K562 (cell line): ENCODE results near the gene SIMC1. TPM values are rescaled to one million over a fixed set of nuclear protein-coding genes. Genes with fewer than 3 reads are reported as not detected.

ENCODE experiments used
- ATAC-seq: fragments of 200-7000 bp; cut with Tn5 transposase; 3 replicates; pipeline ENCODE4 v1.9.1; 2020; ENCODE audit warnings: moderate library complexity
- BruUV-seq: library from RNA; stranded (reverse); fragments of 400-500 nt; replicated peaks from 2 replicates; lab custom pipeline; 2021; lab: Mats Ljungman, UMichigan
- CTCF ChIA-PET: fragments of 300-600 bp; formaldehyde crosslinking; extraction: SDS; loops from one replicate; lab custom pipeline; 2021; ENCODE audit warnings: low intra/inter-chr PET ratio; lab: Yijun Ruan, JAX
- POLR2A ChIA-PET: fragments of 300-600, 350-650 bp; sonication (Branson Sonifier 250); formaldehyde crosslinking; extraction: SDS; loops from one replicate; lab custom pipeline; 2021; ENCODE audit warnings: antibody characterized with exemption, inconsistent platforms; lab: Yijun Ruan, JAX
- DNase-seq, 4 experiments: peaks; one replicate each; pipeline versions ENCODE4 v3.0.0 to v3.0.0-alpha.2; 2011 to 2018; ENCODE audit warnings: low spot score in 3 of 4, mixed read lengths in 3 of 4; ENCODE audit errors: extremely low read depth in 1 of 4
- FAIRE-seq: peaks from 2 replicates; lab custom pipeline; 2011; peaks lifted over from hg19 to GRCh38; lab: Jason Lieb, UNC
- H2AFZ ChIP-seq: 2 replicates; pipeline ENCODE4 v1.6.0; 2011; ENCODE audit warnings: low read depth, low read length, control low read depth, inconsistent platforms
- H3K27ac ChIP-seq: fragments of 200-600 bp; 3 replicates; pipeline ENCODE4 v1.8.0; 2011; ENCODE audit warnings: low read depth, mild to moderate bottlenecking, control low read depth, inconsistent platforms, low read length, moderate library complexity, mixed read lengths; ENCODE audit errors: extremely low read depth
- H3K27me3 ChIP-seq, 2 experiments: fragments of 300-600 bp in 1 of 2; 2 replicates in 1 of 2; 3 replicates in 1 of 2; pipeline versions ENCODE4 v1.6.0 to v1.8.0; 2011; ENCODE audit warnings: inconsistent platforms in 2 of 2, low read length in 2 of 2, mild to moderate bottlenecking in 1 of 2, mixed read lengths in 1 of 2, moderate library complexity in 1 of 2; ENCODE audit not compliant: control insufficient read depth in 2 of 2, insufficient read depth in 2 of 2
- H3K36me3 ChIP-seq: fragments of 300-600 bp; 3 replicates; pipeline ENCODE4 v1.8.0; 2011; ENCODE audit warnings: mild to moderate bottlenecking, low read length, inconsistent platforms; ENCODE audit not compliant: control insufficient read depth, insufficient read depth
- H3K4me1 ChIP-seq, 2 experiments: fragments of 200-600 bp in 1 of 2; replicated peaks in 1 of 2; 2 replicates in 1 of 2; 3 replicates in 1 of 2; pipeline versions ENCODE4 v1.5.1 to v1.8.0; 2011; ENCODE audit warnings: inconsistent platforms in 2 of 2, low read length in 2 of 2, mild to moderate bottlenecking in 1 of 2, mixed read lengths in 1 of 2, moderate library complexity in 1 of 2; ENCODE audit not compliant: control insufficient read depth in 2 of 2, insufficient read depth in 2 of 2
- H3K4me2 ChIP-seq: 2 replicates; pipeline ENCODE4 v1.6.1; 2011; ENCODE audit warnings: low read length, control low read depth, inconsistent platforms, mixed read lengths; ENCODE audit not compliant: insufficient read depth
- H3K4me3 ChIP-seq: fragments of 200-600 bp; sonication (generic), shearing (Covaris generic); 2 replicates; pipeline ENCODE4 v1.5.1; 2016; ENCODE audit warnings: control low read depth, inconsistent platforms
- H3K79me2 ChIP-seq: fragments of 200-600 bp; 3 replicates; pipeline ENCODE4 v1.8.0; 2011; ENCODE audit warnings: low read length, inconsistent platforms; ENCODE audit not compliant: control insufficient read depth, insufficient read depth
- H3K9ac ChIP-seq, 2 experiments: 2 replicates each; pipeline versions ENCODE4 v1.6.0 to v1.6.1; 2011; ENCODE audit warnings: low read depth in 2 of 2, low read length in 2 of 2, control low read depth in 1 of 2, inconsistent platforms in 1 of 2, mild to moderate bottlenecking in 1 of 2, mixed read lengths in 1 of 2; ENCODE audit not compliant: insufficient read depth in 1 of 2
- H3K9me1 ChIP-seq: one replicate; pipeline ENCODE4 v1.6.0; 2011; ENCODE audit warnings: inconsistent platforms, mild to moderate bottlenecking, low read length, moderate library complexity; ENCODE audit not compliant: control insufficient read depth, insufficient read depth
- H3K9me3 ChIP-seq: replicated peaks from 2 replicates; pipeline ENCODE4 v1.5.1; 2011; ENCODE audit warnings: low read depth, low read length, inconsistent platforms; ENCODE audit not compliant: control insufficient read depth, insufficient read depth
- H4K20me1 ChIP-seq: replicated peaks from 2 replicates; pipeline ENCODE4 v1.6.1; 2011; ENCODE audit warnings: low read length, inconsistent platforms, mixed read lengths; ENCODE audit not compliant: control insufficient read depth, insufficient read depth
- ASH1L ChIP-seq: fragments of 450-650 bp; IDR thresholded peaks from 2 replicates; pipeline ENCODE4 v1.6.1; 2018; ENCODE audit warnings: borderline replicate concordance, mild to moderate bottlenecking, low read depth; ENCODE audit not compliant: partially characterized antibody
- ATF6 ChIP-seq: sonication (generic); formaldehyde crosslinking; IDR thresholded peaks from 2 replicates; pipeline ENCODE4 v1.4.0; 2020; ENCODE audit warnings: mild to moderate bottlenecking, missing genetic modification reagents
- GTF2A2 ChIP-seq: IDR thresholded peaks from 2 replicates; pipeline ENCODE4 v1.6.1; 2016; ENCODE audit warnings: mild to moderate bottlenecking, missing genetic modification characterization, missing compliant biosample characterization
- HSF4 ChIP-seq: fragments of 250-450 bp; sonication (Bioruptor Pico); IDR thresholded peaks from 2 replicates; pipeline ENCODE4 v2.1.2; 2022; ENCODE audit warnings: mild to moderate bottlenecking, moderate library complexity, borderline replicate concordance
- KAT7 ChIP-seq: sonication (generic); formaldehyde crosslinking; IDR thresholded peaks from 2 replicates; pipeline ENCODE4 v1.8.0; 2022; ENCODE audit warnings: missing genetic modification reagents, mild to moderate bottlenecking, borderline replicate concordance
- KLF16 ChIP-seq: IDR thresholded peaks from 2 replicates; pipeline ENCODE4 v1.6.1; 2016; ENCODE audit warnings: antibody characterized with exemption
- NR2F6 ChIP-seq: fragments of 450-650 bp; formaldehyde crosslinking; IDR thresholded peaks from 2 replicates; pipeline ENCODE4 v1.4.0; 2020; ENCODE audit warnings: mild to moderate bottlenecking
- NR4A1 ChIP-seq, 2 experiments: fragments of 250-450 bp in 1 of 2; fragments of 450-650 bp in 1 of 2; sonication (Bioruptor Pico) in 1 of 2; IDR thresholded peaks; 2 replicates each; pipeline versions ENCODE4 v1.4.0 to v1.6.1; 2016 to 2020; ENCODE audit warnings: mild to moderate bottlenecking in 2 of 2, missing compliant biosample characterization in 1 of 2, missing genetic modification characterization in 1 of 2, moderate library complexity in 1 of 2
- PBX2 ChIP-seq, 2 experiments: IDR thresholded peaks in 1 of 2; conservative IDR thresholded peaks in 1 of 2; 2 replicates each; pipeline ENCODE4 v1.6.1; 2016; ENCODE audit warnings: low read depth in 2 of 2, mild to moderate bottlenecking in 1 of 2, missing compliant biosample characterization in 1 of 2, missing genetic modification characterization in 1 of 2, moderate library complexity in 1 of 2
- PHF8 ChIP-seq: fragments of 200-600 bp; sonication (generic); IDR thresholded peaks from 2 replicates; pipeline ENCODE4 v1.6.1; 2012; ENCODE audit warnings: mixed run types, mild to moderate bottlenecking, inconsistent platforms, low read length, moderate library complexity, borderline replicate concordance
- POLR2G ChIP-seq: fragments of 200-400 bp; formaldehyde crosslinking; IDR thresholded peaks from 2 replicates; pipeline ENCODE4 v1.6.1; 2017; ENCODE audit warnings: low read depth, mild to moderate bottlenecking, antibody characterized with exemption, low read length, moderate library complexity
- WHSC1 ChIP-seq: IDR thresholded peaks from one replicate; pipeline ENCODE4 v1.6.1; 2012; ENCODE audit warnings: low read length, control low read depth, inconsistent platforms
- ZNF175 ChIP-seq: fragments of 200-800 bp; sonication (Bioruptor generic); IDR thresholded peaks from 2 replicates; pipeline ENCODE4 v1.6.1; 2016; ENCODE audit warnings: low read depth, mild to moderate bottlenecking, missing genetic modification characterization, missing compliant biosample characterization
- ZNF408 ChIP-seq: fragments of 250-450 bp; sonication (Bioruptor Pico); IDR thresholded peaks from 2 replicates; pipeline ENCODE4 v1.4.0; 2020; ENCODE audit warnings: low read depth, mild to moderate bottlenecking, moderate library complexity
- ZNF444 ChIP-seq: fragments of 250-450 bp; sonication (Bioruptor Pico); IDR thresholded peaks from 2 replicates; pipeline ENCODE4 v1.4.0; 2020; ENCODE audit warnings: mild to moderate bottlenecking, moderate library complexity
- WGBS: fragments of 100-300 bp; shearing (Covaris generic); methylation state at CpG from one replicate; pipeline ENCODE4 v1.1.6; 2016; ENCODE audit warnings: low coverage, mixed read lengths; ENCODE audit not compliant: insufficient coverage; ENCODE audit errors: missing lambda C conversion rate; 5-methylcytosine and 5-hydroxymethylcytosine counted together
- in situ Hi-C: fragments of 300-500 bp; cut with MboI; formaldehyde crosslinking; loops from 4 replicates; pipeline ENCODE4 v1.15.0; 2018; ENCODE audit warnings: inconsistent platforms, mixed read lengths
- intact Hi-C: fragments of 100-400 bp; cut with micrococcal nuclease; formaldehyde crosslinking; loops from 2 replicates; pipeline ENCODE4 v1.14.2; 2022
- polyA plus RNA-seq, 8 experiments: library from polyadenylated mRNA; depleted of rRNA in 4 of 8; stranded (reverse) in 5 of 8; unstranded in 3 of 8; fragments of >200 nt; fragmentation: Nextera tagmentation in 2 of 8; fragmentation: Illumina TruSeq in 1 of 8; extraction: Ambion mirVana in 2 of 8; extraction: Trizol in 1 of 8; gene quantifications; 2 replicates each; pipeline versions ENCODE4 v1.2.1 to v1.2.3, GENCODE V29; 2011 to 2014; ENCODE audit warnings: inconsistent platforms in 1 of 8, missing spikeins in 1 of 8
- total RNA-seq, 7 experiments: library from RNA; depleted of rRNA in 6 of 7; stranded (reverse); fragments of >200 nt in 6 of 7; fragmentation: Illumina TruSeq in 2 of 7; extraction: Trizol in 2 of 7; gene quantifications; 2 replicates each; pipeline versions ENCODE4 v1.2.1 to v1.2.3, GENCODE V29; 2011 to 2021; ENCODE audit warnings: low replicate concordance in 1 of 7

SIMC1 gene
- total and polyA plus RNA-seq, 9 of the 15 experiments (the other 6 are each of a cell fraction or from before 2014, with no cell fraction given), result 7.2 to 36.3 (median 14.7) TPM

GRCh38 chr5:176350416-176350815 is 112.2 kb downstream of the SIMC1 start:
- no peak for FAIRE-seq
- no TSS peak for BruUV-seq
- peaks cover 94% of the 10 kb centered on the region for H3K36me3 ChIP-seq

More at GRCh38 chr5:176350416-176350815, 112.2 kb downstream of the SIMC1 start:
- Histone ChIP-seq H4K20me1 (peaks cover 3% of the 10 kb centered on the region; the same call in 1 of the 2 replicates), H2AFZ (no peak overlapping the region), H3K4me3 (no peak overlapping the region), H3K27ac (no peak overlapping the region), H3K9me3 (no peaks in the 10 kb centered on the region), H3K9ac (0 out of 4 replicates have a peak overlapping the region, but pooled peaks of 1 of the 2 experiments have one; percentile 29), H3K27me3 (no peaks in the 10 kb centered on the region), H3K9me1 (peaks cover 3% of the 10 kb centered on the region), H3K4me1 (no peaks in the 10 kb centered on the region), H3K79me2 (peaks cover 11% of the 10 kb centered on the region; the same call in 2 of the 3 replicates), H3K4me2 (no peak overlapping the region)
- in situ Hi-C loops, result no loop called here
- no peak for ATAC-seq
- WGBS, result 92% methylated on average over 8 of the region's 8 CpGs
- intact Hi-C loops, result no loop called here
- no peak for DNase-seq
- TF ChIP-seq WHSC1, result no peak
- TF ChIP-seq ZNF444 (CRISPR knock-in tag), result no peak
- TF ChIP-seq ASH1L, result no peak
- no peak for TF ChIP-seq NR2F6 (CRISPR knock-in tag)
- TF ChIP-seq ATF6 (CRISPR knock-in tag), result no peak
- no peak for TF ChIP-seq KLF16
- TF ChIP-seq PHF8, result no peak
- no peak for TF ChIP-seq GTF2A2 (tag)
- no peak for TF ChIP-seq NR4A1 (CRISPR knock-in tag; IDR thresholded peaks at IDR 0.05)
- no peak for TF ChIP-seq NR4A1 (tag; IDR thresholded peaks at IDR 0.05)
- no peak for TF ChIP-seq KAT7 (CRISPR knock-in tag)
- no peak for TF ChIP-seq HSF4 (CRISPR knock-in tag)
- TF ChIP-seq POLR2G, result no peak
- no peak for TF ChIP-seq ZNF175 (CRISPR knock-in tag)
- TF ChIP-seq ZNF408 (CRISPR knock-in tag), result no peak
- TF ChIP-seq PBX2 (CRISPR knock-in tag; IDR thresholded peaks at IDR 0.05; ENCODE audit: low read depth), result no peak
- TF ChIP-seq PBX2 (tag; conservative IDR thresholded peaks at IDR 0.05; ENCODE audit: low read depth), result no peak
- CTCF ChIA-PET, result no interaction called here
- POLR2A ChIA-PET, result interaction anchor here (0.7 to 1.8 kb wide), 4 partner anchors 10 to 42 kb away, joined by 3 to 7 read pairs (median 4); partner anchors contain the start of gene KIAA1191
